ENCODE measurements around the gene BCL2.

The BCL2 gene

GRCh38 chr18:63096327-63096874, 223.2 kb downstream of the BCL2 start:
- TF ChIP-seq, protein P1, sequence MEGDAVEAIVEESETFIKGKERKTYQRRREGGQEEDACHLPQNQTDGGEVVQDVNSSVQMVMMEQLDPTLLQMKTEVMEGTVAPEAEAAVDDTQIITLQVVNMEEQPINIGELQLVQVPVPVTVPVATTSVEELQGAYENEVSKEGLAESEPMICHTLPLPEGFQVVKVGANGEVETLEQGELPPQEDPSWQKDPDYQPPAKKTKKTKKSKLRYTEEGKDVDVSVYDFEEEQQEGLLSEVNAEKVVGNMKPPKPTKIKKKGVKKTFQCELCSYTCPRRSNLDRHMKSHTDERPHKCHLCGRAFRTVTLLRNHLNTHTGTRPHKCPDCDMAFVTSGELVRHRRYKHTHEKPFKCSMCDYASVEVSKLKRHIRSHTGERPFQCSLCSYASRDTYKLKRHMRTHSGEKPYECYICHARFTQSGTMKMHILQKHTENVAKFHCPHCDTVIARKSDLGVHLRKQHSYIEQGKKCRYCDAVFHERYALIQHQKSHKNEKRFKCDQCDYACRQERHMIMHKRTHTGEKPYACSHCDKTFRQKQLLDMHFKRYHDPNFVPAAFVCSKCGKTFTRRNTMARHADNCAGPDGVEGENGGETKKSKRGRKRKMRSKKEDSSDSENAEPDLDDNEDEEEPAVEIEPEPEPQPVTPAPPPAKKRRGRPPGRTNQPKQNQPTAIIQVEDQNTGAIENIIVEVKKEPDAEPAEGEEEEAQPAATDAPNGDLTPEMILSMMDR (IDR thresholded peaks at IDR 0.05; ENCODE audit: borderline replicate concordance, insufficient read depth, low read depth, low read length), result no peak
- no peak overlapping the region for H3K4me3 ChIP-seq (ENCODE audit: low read depth, low read length)

DNA sequence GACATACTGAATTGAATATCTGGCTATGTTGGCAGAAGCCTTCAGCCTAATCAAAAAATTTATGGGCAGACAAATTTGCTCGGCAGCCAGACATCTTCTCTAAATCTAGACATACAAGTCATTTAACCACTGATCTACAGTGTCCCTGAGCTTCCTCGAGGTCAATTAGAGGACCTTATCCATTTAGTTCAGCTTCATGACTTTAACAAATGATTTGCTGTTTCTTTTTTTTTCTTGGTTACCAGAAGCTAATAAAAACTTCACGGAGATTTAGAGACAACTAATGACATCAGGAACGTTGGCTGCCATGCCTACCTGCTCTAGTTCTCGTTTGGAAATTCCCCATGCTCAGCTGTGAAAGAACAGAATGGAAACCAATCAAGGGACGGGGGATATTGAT, 223.8 kb downstream of the BCL2 start:
- no peak overlapping the region for H3K4me3 ChIP-seq (ENCODE audit: low read depth, low read length)
- TF ChIP-seq, protein P1 (IDR thresholded peaks at IDR 0.05; ENCODE audit: borderline replicate concordance, insufficient read depth, low read depth, low read length), result no peak

GRCh38 chr18:63091671-63092364, 227.8 kb downstream of the BCL2 start:
- H3K4me3 ChIP-seq (ENCODE audit: low read depth, low read length), result no peak overlapping the region
- TF ChIP-seq, protein P1 (IDR thresholded peaks at IDR 0.05; ENCODE audit: borderline replicate concordance, insufficient read depth, low read depth, low read length), result no peak

- H3K4me3 ChIP-seq (ENCODE audit: low read depth, low read length), result no peak overlapping the region
- TF ChIP-seq, protein P1 (IDR thresholded peaks at IDR 0.05; ENCODE audit: borderline replicate concordance, insufficient read depth, low read depth, low read length), result no peak
Measured at GRCh38 chr18:63090334-63090733, 229.2 kb downstream of the BCL2 start.

- TF ChIP-seq, protein P1 (IDR thresholded peaks at IDR 0.05; ENCODE audit: borderline replicate concordance, insufficient read depth, low read depth, low read length), result no peak
- no peak overlapping the region for H3K4me3 ChIP-seq (ENCODE audit: low read depth, low read length)
Measured at GRCh38 chr18:63089041-63089440, 230.5 kb downstream of the BCL2 start.

DNA sequence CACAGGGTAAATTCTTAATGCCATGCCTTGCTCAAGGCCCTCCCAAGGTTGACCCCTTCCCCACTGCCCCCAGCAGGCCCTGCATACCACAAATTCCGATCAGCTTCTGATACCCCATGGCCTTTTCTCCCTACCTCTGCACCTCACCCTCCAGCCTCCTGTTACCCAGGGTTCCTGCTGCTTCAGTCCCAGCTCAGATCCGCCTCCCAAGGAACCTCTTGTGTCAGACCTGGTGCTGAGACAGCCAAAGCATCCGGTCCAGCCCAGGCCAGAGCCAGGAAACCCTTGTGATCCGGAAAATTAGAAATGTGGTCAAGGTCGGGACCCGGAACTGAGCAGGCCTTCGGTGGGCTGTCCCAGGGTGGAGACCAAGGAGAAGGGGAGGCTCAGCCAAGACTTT, 231.3 kb downstream of the BCL2 start:
- TF ChIP-seq, protein P1 (IDR thresholded peaks at IDR 0.05; ENCODE audit: borderline replicate concordance, insufficient read depth, low read depth, low read length), result no peak
- no peak overlapping the region for H3K4me3 ChIP-seq (ENCODE audit: low read depth, low read length)

Data from GM12875 (cell line).